C4-2B (cell line): Measurements from ENCODE around the gene FAM169A.

Source experiments
- ZFX ChIP-seq: fragments of 450-650 bp; IDR thresholded peaks from 2 replicates; pipeline ENCODE4 v1.6.1; 2017
- TF ChIP-seq, protein P1 (sequence below): fragments of 450-650 bp; conservative IDR thresholded peaks from 2 replicates; pipeline ENCODE4 v1.5.1; 2017; ENCODE audit warnings: mild to moderate bottlenecking

DNA sequence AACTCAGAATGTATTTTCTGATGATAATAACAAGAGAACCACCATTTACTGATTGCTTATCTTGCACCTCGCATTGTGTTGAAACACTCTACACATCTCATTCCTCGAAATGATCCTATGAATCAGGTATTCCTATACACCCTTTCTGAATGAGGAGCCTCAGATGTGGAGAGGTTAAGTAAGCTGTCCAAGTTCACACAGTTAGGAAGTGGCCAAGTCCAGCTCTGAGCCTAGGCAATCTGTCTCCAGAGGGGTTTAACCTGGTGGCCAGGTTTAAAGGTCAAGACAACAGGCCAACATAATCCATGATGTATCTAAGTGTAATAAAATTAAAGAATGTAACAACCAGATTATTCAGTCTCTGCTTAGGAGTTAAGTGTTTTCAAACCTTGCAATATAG lies 12.9 kb downstream of the FAM169A start:
- TF ChIP-seq, protein P1, sequence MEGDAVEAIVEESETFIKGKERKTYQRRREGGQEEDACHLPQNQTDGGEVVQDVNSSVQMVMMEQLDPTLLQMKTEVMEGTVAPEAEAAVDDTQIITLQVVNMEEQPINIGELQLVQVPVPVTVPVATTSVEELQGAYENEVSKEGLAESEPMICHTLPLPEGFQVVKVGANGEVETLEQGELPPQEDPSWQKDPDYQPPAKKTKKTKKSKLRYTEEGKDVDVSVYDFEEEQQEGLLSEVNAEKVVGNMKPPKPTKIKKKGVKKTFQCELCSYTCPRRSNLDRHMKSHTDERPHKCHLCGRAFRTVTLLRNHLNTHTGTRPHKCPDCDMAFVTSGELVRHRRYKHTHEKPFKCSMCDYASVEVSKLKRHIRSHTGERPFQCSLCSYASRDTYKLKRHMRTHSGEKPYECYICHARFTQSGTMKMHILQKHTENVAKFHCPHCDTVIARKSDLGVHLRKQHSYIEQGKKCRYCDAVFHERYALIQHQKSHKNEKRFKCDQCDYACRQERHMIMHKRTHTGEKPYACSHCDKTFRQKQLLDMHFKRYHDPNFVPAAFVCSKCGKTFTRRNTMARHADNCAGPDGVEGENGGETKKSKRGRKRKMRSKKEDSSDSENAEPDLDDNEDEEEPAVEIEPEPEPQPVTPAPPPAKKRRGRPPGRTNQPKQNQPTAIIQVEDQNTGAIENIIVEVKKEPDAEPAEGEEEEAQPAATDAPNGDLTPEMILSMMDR: no peak
- no peak for TF ChIP-seq ZFX
